CD14-positive monocyte (primary cell): ENCODE results near the gene PTPRN. TPM values are rescaled to one million over a fixed set of nuclear protein-coding genes. Genes with fewer than 3 reads are reported as not detected.

Experiments
- DNase-seq, 3 donors: peaks; one replicate each; pipeline ENCODE4 v3.0.0-alpha.2; 2011 to 2022
- H2AFZ ChIP-seq: 2 replicates; pipeline ENCODE4 v1.6.0; 2012; ENCODE audit warnings: mild to moderate bottlenecking, low read depth, low read length, inconsistent platforms; ENCODE audit not compliant: insufficient read depth, poor library complexity, severe bottlenecking
- H3K27ac ChIP-seq, 2 donors: 1 replicate in 1 of 2; 2 replicates in 1 of 2; pipeline ENCODE4 v1.5.1; 2012 to 2013; ENCODE audit warnings: low read length in 2 of 2, control low read depth in 1 of 2, inconsistent platforms in 1 of 2, low read depth in 1 of 2, mild to moderate bottlenecking in 1 of 2
- H3K27me3 ChIP-seq, 2 donors: one replicate each; pipeline versions ENCODE4 v1.6.0 to v1.6.1; 2011 to 2013; ENCODE audit warnings: low read length in 2 of 2; ENCODE audit not compliant: control insufficient read depth in 2 of 2, insufficient read depth in 2 of 2
- H3K36me3 ChIP-seq, 2 donors: replicated peaks in 1 of 2; 1 replicate in 1 of 2; 2 replicates in 1 of 2; pipeline versions ENCODE4 v1.5.1 to v1.6.1; 2012 to 2013; ENCODE audit warnings: low read length in 2 of 2, control low read depth in 1 of 2, inconsistent platforms in 1 of 2, mild to moderate bottlenecking in 1 of 2; ENCODE audit not compliant: insufficient read depth in 2 of 2, control insufficient read depth in 1 of 2
- H3K4me1 ChIP-seq, 2 donors: 1 replicate in 1 of 2; 2 replicates in 1 of 2; pipeline versions ENCODE4 v1.5.1 to v1.6.1; 2012 to 2013; ENCODE audit warnings: low read length in 2 of 2, control low read depth in 1 of 2, inconsistent platforms in 1 of 2, mild to moderate bottlenecking in 1 of 2, moderate library complexity in 1 of 2; ENCODE audit not compliant: insufficient read depth in 2 of 2, control insufficient read depth in 1 of 2
- H3K4me2 ChIP-seq: replicated peaks from 2 replicates; pipeline ENCODE3; 2012; ENCODE audit warnings: low read length, moderate library complexity, mild to moderate bottlenecking; ENCODE audit not compliant: poor library complexity, severe bottlenecking; ENCODE audit errors: extremely low read depth
- H3K4me3 ChIP-seq, 3 experiments: fragments of 200-600 bp in 1 of 3; sonication (generic) in 1 of 3; replicated peaks in 1 of 3; 1 replicate in 2 of 3; 2 replicates in 1 of 3; pipeline ENCODE4 v1.5.1; 2011 to 2013; ENCODE audit warnings: low read length in 3 of 3, mild to moderate bottlenecking in 3 of 3, control low read depth in 2 of 3, low read depth in 2 of 3, inconsistent platforms in 1 of 3, moderate library complexity in 1 of 3
- H3K79me2 ChIP-seq: 2 replicates; pipeline ENCODE4 v1.6.0; 2012; ENCODE audit warnings: mild to moderate bottlenecking, control low read depth, inconsistent platforms, low read length, moderate library complexity; ENCODE audit not compliant: insufficient read depth
- H3K9ac ChIP-seq: 2 replicates; pipeline ENCODE4 v1.6.0; 2017; ENCODE audit warnings: low read length, mild to moderate bottlenecking; ENCODE audit not compliant: insufficient read depth, poor library complexity, severe bottlenecking
- H3K9me3 ChIP-seq, 2 donors: replicated peaks in 1 of 2; 1 replicate in 1 of 2; 2 replicates in 1 of 2; pipeline versions ENCODE4 v1.5.1 to v1.6.1; 2012 to 2013; ENCODE audit warnings: low read length in 2 of 2, control low read depth in 1 of 2; ENCODE audit not compliant: control insufficient read depth in 1 of 2, insufficient read depth in 1 of 2
- H4K20me1 ChIP-seq: 2 replicates; pipeline ENCODE4 v1.6.0; 2012; ENCODE audit warnings: mild to moderate bottlenecking, low read length, control low read depth, moderate library complexity; ENCODE audit not compliant: insufficient read depth
- H3K27ac Mint-ChIP-seq, 7 donors: one replicate each; pipeline ENCODE4 v1.8.0; 2020; ENCODE audit warnings: mild to moderate bottlenecking in 7 of 7, mixed read lengths in 7 of 7, moderate library complexity in 6 of 7, inconsistent platforms in 2 of 7
- H3K27me3 Mint-ChIP-seq, 3 donors: one replicate each; pipeline ENCODE4 v1.8.0; 2021 to 2022; ENCODE audit warnings: low read depth in 3 of 3, mild to moderate bottlenecking in 3 of 3, mixed read lengths in 3 of 3, moderate library complexity in 3 of 3, inconsistent platforms in 1 of 3
- H3K36me3 Mint-ChIP-seq, 2 donors: one replicate each; pipeline ENCODE4 v1.8.0; 2020; ENCODE audit warnings: mixed read lengths in 2 of 2, inconsistent platforms in 1 of 2, mild to moderate bottlenecking in 1 of 2
- H3K4me1 Mint-ChIP-seq: one replicate; pipeline ENCODE4 v1.8.0; 2020; ENCODE audit warnings: mild to moderate bottlenecking, mixed read lengths
- H3K4me3 Mint-ChIP-seq, 2 donors: one replicate each; pipeline ENCODE4 v1.8.0; 2020; ENCODE audit warnings: mild to moderate bottlenecking in 2 of 2, mixed read lengths in 2 of 2, moderate library complexity in 1 of 2
- H3K9me3 Mint-ChIP-seq, 7 donors: one replicate each; pipeline ENCODE4 v1.8.0; 2020 to 2022; ENCODE audit warnings: mixed read lengths in 7 of 7, mild to moderate bottlenecking in 6 of 7, moderate library complexity in 6 of 7, inconsistent platforms in 2 of 7
- WGBS: methylation state at CpG from one replicate; pipeline ENCODE4 v1.1.5; 2013; ENCODE audit warnings: missing lambda C conversion rate; ENCODE audit not compliant: insufficient coverage; 5-methylcytosine and 5-hydroxymethylcytosine counted together
- intact Hi-C, 2 donors: fragments of 100-400 bp; cut with micrococcal nuclease; formaldehyde crosslinking; loops; one replicate each; pipeline versions ENCODE4 v1.15.0 to v1.15.1; 2023
- polyA plus RNA-seq, 3 donors: library from polyadenylated mRNA; depleted of rRNA in 1 of 3; unstranded in 2 of 3; stranded (reverse) in 1 of 3; fragments of 300-500 nt in 2 of 3; fragments of >200 nt in 1 of 3; fragmentation: Illumina TruSeq in 2 of 3; gene quantifications; 1 replicate in 2 of 3; 2 replicates in 1 of 3; pipeline ENCODE4 v1.2.3, GENCODE V29; 2012 to 2021
- TF ChIP-seq, protein P1 (sequence below): fragments of 200-600 bp; IDR thresholded peaks from one replicate; pipeline ENCODE4 v1.8.0; 2022; ENCODE audit warnings: antibody characterized with exemption, mild to moderate bottlenecking

Gene PTPRN
- polyA plus RNA-seq, 3 donors = not detected

GRCh38 chr2:219250049-219250781 lies 59.0 kb downstream of the PTPRN start:
- Histone ChIP-seq H4K20me1 (peaks cover 30% of the 10 kb centered on the region), H3K4me3 (peak overlapping the region; percentile 19 to 96 (median 25)), H3K27ac (peak overlapping the region; percentile 80 to 90), H3K27me3 (no peaks in the 10 kb centered on the region), H3K36me3 (peaks cover 19 to 35% of the 10 kb centered on the region in 2 donors), H3K9ac (peak overlapping the region; percentile 50), H3K4me1 (peaks cover 77 to 91% of the 10 kb centered on the region in 2 donors), H3K4me2 (peak overlapping the region; percentile 82), H3K79me2 (peaks cover 89% of the 10 kb centered on the region), H2AFZ (no peak overlapping the region), H3K9me3 (no peaks in the 10 kb centered on the region)
- Mint-ChIP-seq H3K4me1 (peaks cover 71% of the 10 kb centered on the region), H3K9me3 (no peaks in the 10 kb centered on the region), H3K27ac (peak overlapping the region; percentile 84 to 95 (median 93)), H3K36me3 (peaks cover 28 to 47% of the 10 kb centered on the region in 2 donors), H3K4me3 (peak overlapping the region; percentile 88 to 90), H3K27me3 (peaks cover 0 to 3% (median 0%) of the 10 kb centered on the region in 3 donors)
- DNase-seq = peak in 2 of 3 donors; percentile 27 to 57
- intact Hi-C loops = loop anchor here (5.0 kb wide), 2 partner anchors 33 to 73 kb away; partner anchors contain the start of genes ABCB6 (in 2 of the 2), CNPPD1 (in 1 of the 2) and RETREG2 (in 1 of the 2)
- TF ChIP-seq, protein P1, sequence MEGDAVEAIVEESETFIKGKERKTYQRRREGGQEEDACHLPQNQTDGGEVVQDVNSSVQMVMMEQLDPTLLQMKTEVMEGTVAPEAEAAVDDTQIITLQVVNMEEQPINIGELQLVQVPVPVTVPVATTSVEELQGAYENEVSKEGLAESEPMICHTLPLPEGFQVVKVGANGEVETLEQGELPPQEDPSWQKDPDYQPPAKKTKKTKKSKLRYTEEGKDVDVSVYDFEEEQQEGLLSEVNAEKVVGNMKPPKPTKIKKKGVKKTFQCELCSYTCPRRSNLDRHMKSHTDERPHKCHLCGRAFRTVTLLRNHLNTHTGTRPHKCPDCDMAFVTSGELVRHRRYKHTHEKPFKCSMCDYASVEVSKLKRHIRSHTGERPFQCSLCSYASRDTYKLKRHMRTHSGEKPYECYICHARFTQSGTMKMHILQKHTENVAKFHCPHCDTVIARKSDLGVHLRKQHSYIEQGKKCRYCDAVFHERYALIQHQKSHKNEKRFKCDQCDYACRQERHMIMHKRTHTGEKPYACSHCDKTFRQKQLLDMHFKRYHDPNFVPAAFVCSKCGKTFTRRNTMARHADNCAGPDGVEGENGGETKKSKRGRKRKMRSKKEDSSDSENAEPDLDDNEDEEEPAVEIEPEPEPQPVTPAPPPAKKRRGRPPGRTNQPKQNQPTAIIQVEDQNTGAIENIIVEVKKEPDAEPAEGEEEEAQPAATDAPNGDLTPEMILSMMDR = no peak
- 66% methylated on average over 20 of the region's 22 CpGs for WGBS

DNA sequence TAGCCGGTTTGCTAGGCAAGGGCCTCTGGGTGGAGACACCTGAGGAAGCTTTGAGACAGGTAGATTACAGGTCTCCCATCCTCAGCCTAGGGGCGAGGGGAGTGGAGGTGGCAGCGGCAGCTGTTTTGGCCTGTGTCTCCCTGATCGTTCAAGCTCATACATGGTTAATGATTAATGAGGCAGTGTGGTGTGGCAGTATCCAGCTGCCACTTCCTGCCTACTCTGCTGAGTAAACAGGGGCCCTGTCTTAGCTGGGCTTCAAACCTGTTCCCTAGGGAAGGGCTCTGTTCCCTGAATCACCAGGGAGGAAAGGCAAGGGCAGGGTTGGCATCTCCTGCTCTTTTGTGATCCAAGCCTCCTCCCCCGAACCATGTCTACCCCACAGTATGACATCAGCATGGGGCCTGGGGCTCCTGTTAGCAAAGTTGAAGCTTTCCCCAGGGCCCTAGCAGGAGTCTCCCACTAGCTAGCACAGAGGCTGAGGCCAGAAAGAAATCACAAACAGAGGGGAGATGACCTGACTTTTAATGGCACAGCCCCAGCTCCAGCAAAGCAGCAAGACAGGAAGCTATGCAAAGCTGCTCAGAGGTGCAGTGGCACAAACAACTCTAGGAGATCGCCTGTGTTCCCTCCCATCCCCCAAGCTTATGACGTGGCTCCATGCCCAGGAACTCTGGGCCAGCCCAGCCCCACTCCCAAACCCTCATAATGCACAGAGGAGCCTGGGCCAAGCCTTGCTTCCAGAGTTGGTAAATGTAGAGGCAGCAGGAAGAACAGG lies 59.8 kb downstream of the PTPRN start:
- no peaks in the 10 kb centered on the region for H3K9me3 Mint-ChIP-seq
- DNase-seq = peak in 2 of 3 donors; percentile 26 to 51
- H3K27ac Mint-ChIP-seq = peak overlapping the region; percentile 84 to 95 (median 93)
- Histone ChIP-seq H3K36me3 (peaks cover 19 to 35% of the 10 kb centered on the region in 2 donors), H4K20me1 (peaks cover 30% of the 10 kb centered on the region), H3K4me3 (peak overlapping the region; percentile 19 to 96 (median 25)), H3K9me3 (no peaks in the 10 kb centered on the region), H3K4me2 (peak overlapping the region; percentile 82), H3K4me1 (peaks cover 80 to 96% of the 10 kb centered on the region in 2 donors), H3K79me2 (peaks cover 89% of the 10 kb centered on the region), H3K27me3 (no peaks in the 10 kb centered on the region), H3K9ac (peak overlapping the region; percentile 50), H3K27ac (peak overlapping the region; percentile 80 to 90), H2AFZ (no peak overlapping the region)
- intact Hi-C loops = loop anchor here in 1 of 2 donors (2.0 kb wide), 1 partner anchor 19 kb away; no protein-coding TSS in a partner anchor
- peaks cover 72% of the 10 kb centered on the region for H3K4me1 Mint-ChIP-seq
- TF ChIP-seq, protein P1 = no peak
- 0% methylated on average over 1 of the region's 7 CpGs for WGBS
- peaks cover 28 to 47% of the 10 kb centered on the region in 2 donors for H3K36me3 Mint-ChIP-seq
- peak overlapping the region; percentile 88 to 90 for H3K4me3 Mint-ChIP-seq
- H3K27me3 Mint-ChIP-seq = peaks cover 0 to 3% (median 0%) of the 10 kb centered on the region in 3 donors
